Right kidney (tissue), 1 donor: ENCODE data around the gene HOXC5.
"Not testable (repeated sequence)": the region's sequence is repeated elsewhere in the genome, so short reads cannot be mapped to it uniquely, and the experiment has no call there.

Experiments
- DNase-seq: peaks from one replicate; pipeline ENCODE4 v3.0.0-alpha.2; 2016

HOXC5 gene

DNA sequence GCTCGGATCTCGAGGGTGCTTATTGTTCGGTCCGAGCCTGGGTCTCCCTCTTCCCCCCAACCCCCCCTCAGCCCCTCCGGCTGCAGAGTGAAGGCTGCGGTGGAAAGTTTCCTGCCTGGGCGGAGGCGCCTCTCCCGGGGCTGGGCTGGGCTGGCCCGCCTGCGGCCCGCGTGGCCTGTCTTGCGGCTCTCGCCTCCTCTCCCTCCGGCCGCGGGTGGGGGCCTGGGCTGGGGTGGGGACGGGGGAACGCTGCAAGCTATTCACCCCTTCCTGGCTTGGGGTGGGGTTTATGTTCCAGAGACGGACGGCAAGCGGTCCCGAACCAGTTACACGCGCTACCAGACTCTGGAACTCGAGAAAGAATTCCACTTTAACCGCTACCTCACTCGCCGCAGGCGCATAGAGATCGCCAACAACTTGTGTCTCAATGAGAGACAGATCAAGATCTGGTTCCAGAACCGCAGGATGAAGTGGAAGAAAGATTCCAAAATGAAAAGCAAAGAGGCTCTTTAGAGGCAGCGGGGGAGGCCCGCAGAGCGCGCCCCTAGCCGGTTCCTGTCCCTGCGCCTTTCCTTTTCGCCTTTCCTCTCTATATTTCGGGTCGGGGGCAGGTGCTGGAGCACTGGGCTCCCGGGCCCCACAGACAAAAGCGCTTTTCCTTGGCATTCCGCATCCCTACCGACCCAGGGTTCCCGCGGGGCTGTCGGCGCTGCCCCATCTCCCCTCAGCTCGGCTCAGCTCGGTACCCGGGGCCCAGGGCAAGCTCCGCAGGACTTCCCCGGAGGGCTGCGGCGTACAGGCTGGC is 1.3 kb downstream of the HOXC5 start:
- no peak for DNase-seq

- no peak for DNase-seq
Measured at GRCh38 chr12:54034785-54035310, 2.0 kb downstream of the HOXC5 start.

DNA sequence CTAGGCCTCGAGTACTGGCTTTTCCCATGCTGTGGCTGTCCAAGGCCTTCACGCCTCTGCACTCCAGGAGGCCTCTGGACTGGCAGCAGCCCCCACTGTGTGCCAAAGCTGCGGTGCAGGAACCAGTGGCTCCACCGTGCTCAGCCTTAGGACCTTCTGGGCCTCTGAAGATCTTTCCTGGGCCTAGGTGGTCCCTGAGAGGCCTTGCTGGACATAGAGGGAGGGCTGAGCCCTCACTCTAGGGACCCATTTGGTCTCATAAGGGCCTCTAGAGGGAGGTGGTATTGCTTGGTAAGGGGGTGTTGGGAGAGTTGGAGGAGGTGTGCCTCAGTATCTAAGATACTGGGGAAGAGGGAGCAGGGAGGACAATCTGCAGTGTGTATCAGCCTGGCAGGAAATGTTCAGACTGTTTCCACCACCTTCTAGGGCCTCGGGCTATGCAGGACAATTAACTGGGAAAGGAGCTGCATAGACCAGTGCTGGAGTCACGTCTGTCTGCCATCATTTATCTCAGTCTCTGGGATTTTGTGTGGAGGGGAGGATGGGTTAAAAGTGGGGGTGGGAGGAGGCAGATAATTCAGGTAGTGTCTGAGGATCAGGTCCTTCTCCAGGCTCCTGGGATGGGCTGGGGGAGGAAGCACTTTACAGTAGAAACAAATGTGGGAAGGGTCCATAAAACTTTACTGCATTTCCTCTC is 2.9 kb downstream of the HOXC5 start:
- no peak for DNase-seq

DNA sequence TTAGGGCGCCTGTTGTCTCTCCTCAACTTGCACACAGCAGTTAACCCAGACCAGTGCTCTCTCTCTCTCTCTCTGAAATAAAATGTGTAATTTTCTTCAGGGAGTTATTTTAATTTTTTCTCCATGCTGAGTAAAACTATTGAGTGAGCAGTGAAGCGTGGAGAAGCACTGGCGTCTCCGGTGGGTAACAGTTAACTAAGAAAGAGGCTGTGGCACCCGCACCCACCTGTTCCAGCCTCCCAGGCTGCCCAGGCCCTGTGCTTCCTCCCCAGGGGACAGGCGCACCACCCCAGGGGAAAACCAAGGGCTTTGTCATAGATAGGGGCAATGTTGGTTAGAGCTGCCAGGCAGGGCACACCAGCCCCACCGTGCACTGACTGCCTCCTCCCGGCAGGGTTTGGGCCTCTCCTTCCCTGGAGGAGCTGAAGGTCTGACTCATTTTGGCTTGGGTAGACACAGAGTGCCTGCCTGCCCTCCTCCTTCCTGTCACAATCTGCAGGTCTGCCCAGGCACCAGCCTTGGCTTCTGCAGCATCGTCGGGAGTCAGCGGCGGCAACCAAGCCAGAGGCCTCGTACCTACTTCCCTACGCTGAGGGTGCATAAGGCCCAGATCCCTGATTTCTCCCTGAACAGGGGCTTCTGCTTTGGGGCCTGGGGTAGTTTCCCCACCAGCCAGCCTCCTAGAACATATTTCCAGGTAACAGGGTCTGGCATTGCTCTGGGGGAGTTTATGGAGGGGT is 3.9 kb downstream of the HOXC5 start:
- DNase-seq, result no peak

- DNase-seq, result no peak
Measured at GRCh38 chr12:54037360-54038283, 4.8 kb downstream of the HOXC5 start.

GRCh38 chr12:54038284-54038870 is 5.5 kb downstream of the HOXC5 start:
- no peak for DNase-seq

DNA sequence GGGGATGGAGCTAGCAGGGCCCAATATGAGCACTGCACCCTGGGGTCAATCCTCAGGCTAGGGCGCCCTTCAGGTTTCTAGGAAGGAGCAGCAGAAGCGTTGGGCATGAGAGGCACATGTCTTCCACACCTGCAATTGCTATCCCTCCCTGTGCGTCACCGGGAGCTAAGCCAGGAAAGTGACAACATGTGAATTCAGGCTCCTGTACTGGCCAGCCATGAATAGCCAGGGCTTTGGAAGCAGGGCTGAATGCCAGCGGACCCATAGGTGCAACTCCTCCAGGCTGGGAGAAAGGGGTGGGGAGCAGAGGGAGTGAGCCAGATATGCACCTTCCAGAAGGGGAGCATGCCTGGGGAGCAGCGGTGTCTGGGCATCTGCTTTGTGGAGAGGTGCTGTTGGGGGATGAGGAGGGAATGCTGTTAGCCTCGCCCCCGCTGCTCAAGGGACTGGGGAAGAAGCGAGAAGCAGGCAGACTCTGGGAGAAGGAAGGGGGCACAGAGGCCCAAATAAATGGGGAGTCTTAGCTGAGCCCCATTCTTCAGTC is 6.1 kb downstream of the HOXC5 start:
- DNase-seq, result no peak

DNA sequence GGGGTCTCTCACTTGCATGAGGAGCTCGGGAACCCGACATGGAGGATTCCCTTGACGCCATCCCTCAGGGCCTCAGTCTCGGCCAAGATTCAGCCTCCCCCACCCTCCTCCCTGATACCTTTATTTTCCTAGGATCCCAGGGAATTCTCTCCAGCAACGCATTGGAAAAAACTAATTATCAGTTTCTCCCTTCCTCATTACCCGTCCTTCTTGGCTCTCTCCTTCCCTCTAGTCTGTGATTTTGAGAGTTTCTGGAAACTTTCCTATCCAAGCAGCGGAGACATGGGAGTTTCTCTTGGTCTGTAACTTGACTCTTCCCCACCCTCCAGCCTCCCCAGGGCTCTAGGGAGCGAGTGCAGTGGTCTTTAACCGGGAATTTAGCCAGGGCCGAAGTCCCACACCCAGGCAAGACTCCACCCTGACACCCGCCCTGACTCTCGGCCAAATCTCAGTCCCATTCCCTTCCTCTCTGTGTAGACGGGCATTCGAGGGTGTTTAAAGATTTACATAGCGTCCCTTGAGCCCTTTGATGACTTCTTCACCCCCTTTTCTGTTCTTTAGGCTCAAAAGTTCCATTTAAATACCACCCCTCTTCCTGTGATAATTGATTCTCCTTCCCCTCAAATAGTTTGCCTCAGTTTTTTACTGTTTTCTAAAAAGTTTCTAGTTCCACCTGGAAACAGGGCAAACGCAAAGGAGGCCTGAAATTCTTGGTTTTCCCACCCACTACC is 6.7 kb downstream of the HOXC5 start:
- no peak for DNase-seq

- DNase-seq, result peak; percentile 44
Measured at GRCh38 chr12:54040148-54040494, 7.3 kb downstream of the HOXC5 start.

DNA sequence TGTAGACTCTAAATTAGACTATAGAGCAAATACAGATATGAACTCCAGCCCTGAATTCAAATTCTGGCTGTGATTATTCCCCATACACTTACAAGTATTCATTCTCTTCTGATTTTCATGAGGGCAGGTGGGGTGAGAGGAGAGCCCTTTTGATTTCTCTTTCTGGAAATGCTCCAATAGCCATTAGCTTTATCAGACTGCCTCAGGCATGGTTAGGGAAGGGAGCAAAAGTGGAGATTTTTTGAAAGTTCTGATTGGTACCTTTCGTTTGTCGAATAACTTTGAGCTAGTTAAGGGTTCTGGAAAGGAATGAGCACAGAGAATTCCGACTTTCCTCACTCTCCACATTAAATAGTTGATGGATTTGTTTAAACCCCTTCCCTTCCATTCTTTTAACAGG is 7.8 kb downstream of the HOXC5 start:
- DNase-seq, result no peak

GRCh38 chr12:54041097-54041690 is 8.3 kb downstream of the HOXC5 start:
- no peak for DNase-seq

GRCh38 chr12:54042033-54042432 is 9.2 kb downstream of the HOXC5 start:
- DNase-seq, result not testable (repeated sequence)

GRCh38 chr12:54042970-54043853 is 10.4 kb downstream of the HOXC5 start:
- peak; percentile 31 for DNase-seq

DNA sequence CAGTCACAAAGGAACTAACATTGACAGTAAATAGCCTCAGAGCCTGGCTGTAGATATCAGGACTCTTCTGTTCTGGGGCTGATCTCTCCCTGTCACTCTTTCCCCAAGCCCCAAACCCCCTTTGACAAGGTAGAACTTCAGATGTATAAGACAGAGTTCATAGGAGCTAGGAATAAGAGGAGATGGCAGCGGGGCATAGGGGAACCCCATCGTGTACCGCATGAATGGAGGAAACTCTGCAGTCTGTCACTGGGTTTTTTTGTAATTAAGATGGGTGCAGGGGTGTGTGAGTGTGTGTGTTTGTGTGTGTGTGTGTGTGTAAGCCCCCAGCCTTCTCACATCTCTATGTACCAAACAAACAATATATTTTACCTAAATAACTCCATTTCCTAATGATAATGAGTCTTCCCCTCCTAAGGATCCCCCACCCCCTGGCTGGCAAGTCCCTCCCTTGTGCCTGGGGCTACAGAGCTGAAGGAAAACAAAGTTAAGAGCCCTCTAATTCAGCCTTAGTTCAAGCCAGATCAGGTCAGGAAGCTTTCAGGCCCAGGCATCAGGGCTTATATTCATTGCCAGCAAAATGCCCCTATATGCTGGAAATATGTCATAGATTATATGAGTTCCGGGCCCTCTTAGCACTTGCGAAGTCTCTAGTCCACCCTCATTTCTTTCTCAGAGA is 11.7 kb downstream of the HOXC5 start:
- no peak for DNase-seq

GRCh38 chr12:54045401-54045800 is 12.6 kb downstream of the HOXC5 start:
- DNase-seq, result no peak

GRCh38 chr12:54045868-54046521 is 13.1 kb downstream of the HOXC5 start:
- DNase-seq, result peak; percentile 51

DNA sequence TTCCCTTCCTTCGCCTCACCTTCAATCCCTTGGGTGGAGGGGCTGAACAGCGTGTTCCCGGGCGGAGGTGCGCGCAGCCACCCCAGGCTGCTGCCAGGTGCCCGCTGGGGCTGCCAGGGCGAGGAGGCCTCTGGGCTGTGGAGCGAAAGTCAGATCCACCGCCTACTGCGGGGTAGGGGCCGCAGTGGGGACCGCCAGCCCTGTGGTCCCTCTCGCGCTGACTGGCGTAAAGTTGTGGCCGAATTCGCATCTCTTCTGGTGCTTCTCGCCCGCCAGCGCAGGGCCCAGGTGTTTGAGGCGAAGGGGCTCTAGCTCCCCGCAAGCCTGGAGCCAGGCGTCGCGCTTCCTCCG is 13.9 kb downstream of the HOXC5 start:
- no peak for DNase-seq
